DMS153 (cell line): ENCODE data around the gene EML6.
"Not testable (repeated sequence)": the region's sequence is repeated elsewhere in the genome, so short reads cannot be mapped to it uniquely, and the experiment has no call there.

Experiments
- DNase-seq: peaks from one replicate; lab custom pipeline; 2025; lab: John Stamatoyannopoulos, UW

The EML6 gene

GRCh38 chr2:54967269-54967668 is 243.8 kb downstream of the EML6 start:
- no peak for DNase-seq

DNA sequence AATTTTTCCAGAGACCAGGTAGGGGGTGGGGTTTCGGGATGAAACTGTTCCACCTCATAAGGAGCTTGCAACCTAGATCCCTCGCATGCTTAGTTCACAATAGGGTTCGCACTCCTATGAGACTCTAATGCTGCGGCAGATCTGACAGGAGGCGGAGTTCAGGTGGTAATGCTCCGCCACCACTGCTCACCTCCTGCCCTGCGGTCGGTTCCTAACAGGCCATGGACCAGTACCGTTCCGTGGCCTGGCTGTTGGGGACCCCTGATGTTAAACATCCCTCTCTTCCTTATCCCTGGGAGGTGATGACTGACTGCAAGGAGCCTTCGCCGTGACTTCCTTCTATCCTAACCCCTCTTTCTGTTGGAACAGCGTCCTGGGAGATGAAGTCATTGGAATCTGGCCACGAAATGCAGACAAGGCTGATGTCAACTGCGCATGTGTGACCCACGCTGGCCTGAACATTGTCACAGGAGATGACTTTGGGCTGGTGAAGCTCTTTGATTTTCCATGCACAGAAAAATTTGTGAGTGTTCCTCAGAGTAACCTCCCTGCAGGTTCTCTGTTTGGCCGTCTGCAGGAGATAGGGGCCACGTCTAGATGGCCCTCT is 244.4 kb downstream of the EML6 start:
- DNase-seq = no peak

GRCh38 chr2:54968561-54969218 is 245.2 kb downstream of the EML6 start:
- no peak for DNase-seq

DNA sequence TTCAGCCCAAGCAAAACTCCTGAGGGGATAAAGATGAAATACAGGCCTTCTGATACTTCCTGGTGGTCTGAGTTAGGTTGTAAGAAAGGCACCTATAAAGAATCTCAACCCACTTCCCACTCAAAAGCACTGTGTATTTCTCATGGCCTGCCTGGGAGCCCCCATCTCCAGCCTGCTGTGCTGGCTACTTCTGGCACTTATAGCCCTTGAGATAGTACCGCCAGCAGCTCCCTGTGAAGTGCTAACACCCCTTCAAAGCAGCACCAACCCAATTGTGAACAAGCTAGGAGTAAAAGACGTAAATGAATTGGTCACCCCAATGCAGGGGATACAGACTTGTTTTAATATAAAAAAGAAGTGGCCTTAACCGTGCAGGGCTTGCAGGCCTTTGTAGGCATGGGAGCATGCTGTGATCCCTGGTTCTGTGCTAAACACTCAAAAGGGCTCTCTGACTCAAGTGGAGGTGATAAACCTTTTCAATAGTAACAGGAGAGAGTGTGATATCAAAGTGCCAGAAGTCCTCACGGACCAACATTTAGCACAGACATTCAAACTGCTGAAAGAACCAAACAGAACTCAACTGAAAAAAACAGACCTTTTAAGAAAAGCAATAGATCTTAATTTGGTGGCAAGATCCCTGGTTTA is 246.0 kb downstream of the EML6 start:
- no peak for DNase-seq

- no peak for DNase-seq
Measured at GRCh38 chr2:54969940-54970338, 246.5 kb downstream of the EML6 start.

DNA sequence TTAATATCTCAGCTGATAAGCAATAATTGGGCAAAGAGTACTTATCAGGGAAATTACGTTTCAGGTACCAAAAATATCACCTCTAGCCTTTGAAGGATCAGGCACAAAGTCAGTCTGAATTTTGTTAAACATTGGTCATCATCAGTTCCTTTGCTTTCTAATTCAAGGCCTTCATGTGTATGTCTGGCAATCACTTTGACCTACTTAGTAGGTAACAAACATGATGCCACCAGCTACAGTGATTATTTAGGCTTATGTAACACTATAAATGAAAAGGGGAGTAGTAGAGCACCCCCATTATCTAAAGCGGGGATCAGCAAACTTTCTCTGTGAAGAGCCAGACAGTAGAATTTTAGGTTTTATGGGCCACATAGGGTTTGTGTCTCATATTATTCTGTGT is 251.7 kb downstream of the EML6 start:
- DNase-seq = no peak

DNA sequence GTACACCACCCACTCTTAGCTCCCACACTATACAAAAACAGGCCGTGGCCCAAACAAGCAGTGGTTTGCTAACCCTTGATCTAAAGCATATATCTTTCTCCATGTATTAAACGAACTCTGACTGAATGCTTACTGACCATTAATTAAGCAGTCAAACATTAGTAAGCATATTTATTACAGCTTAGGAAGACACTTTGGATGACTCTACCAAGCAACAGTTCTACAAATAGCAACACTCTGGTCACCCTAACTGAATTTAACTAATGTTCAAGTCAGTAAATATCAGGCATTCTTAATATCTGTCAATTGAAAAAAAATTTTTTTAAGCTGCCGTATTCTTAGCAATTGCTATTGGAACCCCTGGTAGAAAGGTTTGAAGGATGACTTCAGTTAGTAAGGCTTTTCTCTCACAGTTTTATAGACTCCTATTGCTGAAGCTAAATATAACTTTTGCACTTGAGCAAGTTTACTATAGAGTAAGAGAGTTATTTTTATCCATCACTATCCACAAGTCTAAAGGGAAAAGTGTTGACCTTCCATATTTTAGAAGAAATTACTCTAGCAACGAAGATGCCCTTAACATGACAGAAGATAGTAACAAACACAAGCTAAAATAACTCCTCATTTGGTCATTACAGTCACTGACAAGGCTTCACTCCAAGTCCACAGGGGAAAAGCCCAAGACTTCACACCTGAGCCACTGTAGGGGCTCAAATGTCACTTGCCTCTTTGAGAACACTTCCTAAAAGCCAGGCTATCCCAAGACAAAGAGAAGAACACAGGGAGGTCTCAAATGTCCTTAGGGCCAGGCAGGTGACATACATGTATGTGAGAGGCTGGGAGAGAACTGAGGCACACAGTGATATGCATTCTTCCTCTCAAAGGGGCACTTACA is 252.4 kb downstream of the EML6 start:
- DNase-seq = no peak

DNA sequence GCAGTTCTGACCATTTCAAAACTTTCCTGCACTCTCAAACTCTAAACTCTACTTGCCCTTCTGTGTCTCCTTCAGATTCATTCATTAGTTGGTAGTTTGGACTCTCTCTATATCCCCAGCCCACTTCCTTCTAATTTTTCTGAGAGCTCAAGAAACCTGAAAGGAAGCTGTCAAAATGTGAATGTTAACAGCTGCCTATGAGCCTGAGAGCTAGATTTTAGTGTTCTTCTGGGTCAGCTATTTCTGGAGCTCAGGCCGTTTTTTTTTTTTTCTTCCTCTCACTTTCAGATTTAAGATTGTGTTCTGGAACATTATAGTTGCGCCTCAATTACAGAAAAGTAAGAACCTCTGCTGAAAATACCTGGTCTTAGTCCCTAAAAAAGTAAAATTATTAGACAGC is 253.7 kb downstream of the EML6 start:
- DNase-seq = no peak

- DNase-seq = no peak
Measured at GRCh38 chr2:54979321-54980044, 256.0 kb downstream of the EML6 start.

DNA sequence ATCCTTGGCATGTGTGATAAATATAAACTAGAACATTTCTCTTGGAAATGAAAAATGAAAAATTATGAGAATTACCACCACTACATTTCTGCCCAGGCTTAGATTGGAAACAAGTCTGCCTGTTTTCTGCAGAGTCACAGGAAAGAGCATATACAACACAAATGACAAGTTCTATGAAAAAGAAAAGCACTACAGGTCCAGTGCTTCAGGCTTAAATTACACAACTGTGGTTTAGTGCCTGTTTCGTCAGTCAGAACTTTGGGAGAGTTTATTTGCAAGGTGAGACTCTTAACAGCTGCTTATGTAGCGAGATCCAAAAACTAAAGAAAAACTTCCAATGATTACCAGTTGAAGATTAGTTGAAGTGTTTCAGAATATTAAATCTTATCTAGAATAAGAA is 257.9 kb downstream of the EML6 start:
- DNase-seq = no peak

GRCh38 chr2:54983345-54984220 is 260.1 kb downstream of the EML6 start:
- no peak for DNase-seq

GRCh38 chr2:54984476-54984875 is 261.0 kb downstream of the EML6 start:
- no peak for DNase-seq

DNA sequence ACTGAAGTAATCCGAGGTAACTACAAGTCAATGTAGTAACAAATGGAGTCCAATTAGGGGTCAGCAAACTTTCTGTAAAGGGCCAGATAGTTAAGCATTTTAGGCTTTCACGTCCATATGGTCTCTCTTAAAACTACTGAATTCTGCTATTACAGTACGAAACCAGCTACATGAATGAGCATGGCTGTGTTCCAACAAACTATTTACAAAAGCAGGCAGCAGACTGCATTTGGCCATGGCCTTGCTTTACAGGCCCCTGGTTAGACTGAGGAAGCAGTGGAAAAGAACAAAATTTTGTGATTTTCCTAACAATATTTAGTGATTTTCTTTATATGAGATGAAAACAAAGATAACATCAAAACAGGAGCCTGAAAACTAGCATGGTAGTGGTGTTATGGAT is 262.8 kb downstream of the EML6 start:
- DNase-seq = no peak

DNA sequence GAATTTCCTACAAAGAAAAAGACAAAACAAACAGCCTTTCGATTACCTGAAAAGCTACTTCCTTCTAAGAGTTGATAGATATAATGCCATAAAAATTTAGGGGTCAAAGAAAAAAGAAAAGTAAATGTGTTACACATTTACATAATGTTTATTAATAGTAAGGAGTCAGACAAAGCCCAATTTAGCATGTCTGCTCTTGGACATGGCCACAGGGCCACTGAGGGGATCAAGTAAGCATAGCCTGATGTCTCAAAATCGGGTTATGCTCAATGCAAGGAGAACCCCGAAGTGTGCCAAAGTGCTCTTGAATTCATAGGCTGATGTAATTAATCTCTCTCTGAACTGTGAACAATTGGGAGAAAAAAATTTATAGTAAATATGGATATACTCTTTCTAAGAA is 265.1 kb downstream of the EML6 start:
- DNase-seq = no peak

- DNase-seq = not testable (repeated sequence)
Measured at GRCh38 chr2:54990694-54991093, 267.2 kb downstream of the EML6 start.

- DNase-seq = no peak
Measured at GRCh38 chr2:54995553-54995952, 272.1 kb downstream of the EML6 start.

GRCh38 chr2:54997826-54998225 is 274.4 kb downstream of the EML6 start:
- no peak for DNase-seq

- no peak for DNase-seq
Measured at GRCh38 chr2:54999182-54999581, 275.7 kb downstream of the EML6 start.

GRCh38 chr2:55000341-55000740 is 276.9 kb downstream of the EML6 start:
- no peak for DNase-seq

DNA sequence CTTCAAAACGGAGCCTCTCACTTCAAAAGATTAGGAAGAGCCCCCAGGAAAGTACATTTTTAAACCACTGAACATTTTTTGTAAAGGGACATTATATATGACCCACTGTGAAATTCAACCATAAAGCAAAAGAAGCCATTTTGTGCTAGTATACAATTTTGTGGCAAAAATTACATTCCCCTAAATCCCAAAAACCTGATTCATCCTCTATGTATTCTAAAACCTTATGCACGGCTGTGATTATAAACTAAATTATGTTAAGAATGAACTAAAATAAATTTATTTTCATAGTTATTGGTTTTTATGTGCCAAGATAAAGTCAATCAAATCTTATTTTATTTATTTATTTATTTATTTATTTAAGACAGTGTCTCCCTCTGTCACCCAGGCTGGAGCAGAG is 278.3 kb downstream of the EML6 start:
- DNase-seq = no peak
